IPS-18a (cell line): ENCODE measurements around the gene KLF4.

Experiments
- H3K27ac ChIP-seq: one replicate; pipeline ENCODE4 v1.5.1; 2013; ENCODE audit warnings: low read length
- H3K27me3 ChIP-seq: one replicate; pipeline ENCODE4 v1.6.1; 2013; ENCODE audit warnings: mild to moderate bottlenecking, low read length; ENCODE audit not compliant: control insufficient read depth, insufficient read depth
- H3K36me3 ChIP-seq: one replicate; pipeline ENCODE4 v1.6.1; 2013; ENCODE audit warnings: low read depth, low read length; ENCODE audit not compliant: control insufficient read depth
- H3K4me1 ChIP-seq: one replicate; pipeline ENCODE4 v1.6.1; 2013; ENCODE audit warnings: low read depth, low read length; ENCODE audit not compliant: control insufficient read depth
- H3K4me3 ChIP-seq: one replicate; pipeline ENCODE4 v1.5.1; 2013; ENCODE audit warnings: low read length
- H3K9ac ChIP-seq: one replicate; pipeline ENCODE4 v1.6.1; 2013; ENCODE audit warnings: mild to moderate bottlenecking, low read length, moderate library complexity
- H3K9me3 ChIP-seq: one replicate; pipeline ENCODE4 v1.6.1; 2013; ENCODE audit warnings: low read depth, low read length; ENCODE audit not compliant: control insufficient read depth

KLF4 gene

GRCh38 chr9:107489687-107490605 lies at the start of gene KLF4:
Gene KLF4 (minus strand): TSS chr9:107489769. CDS start chr9:107489172, 597 bp downstream.
- no peaks in the 10 kb centered on the region for H3K36me3 ChIP-seq
- peaks cover 8% of the 10 kb centered on the region for H3K4me1 ChIP-seq
- H3K9ac ChIP-seq, result peak within 1 kb of the TSS; percentile 58
- H3K27me3 ChIP-seq, result peaks cover 78% of the 10 kb centered on the region
- H3K27ac ChIP-seq, result no peak within 1 kb of the TSS
- no peaks in the 10 kb centered on the region for H3K9me3 ChIP-seq
- H3K4me3 ChIP-seq, result peak within 1 kb of the TSS; percentile 66

- H3K36me3 ChIP-seq, result no peaks in the 10 kb centered on the region
- H3K27me3 ChIP-seq, result no peaks in the 10 kb centered on the region
Measured at GRCh38 chr9:107536462-107536861, 46.9 kb upstream of the KLF4 start.

DNA sequence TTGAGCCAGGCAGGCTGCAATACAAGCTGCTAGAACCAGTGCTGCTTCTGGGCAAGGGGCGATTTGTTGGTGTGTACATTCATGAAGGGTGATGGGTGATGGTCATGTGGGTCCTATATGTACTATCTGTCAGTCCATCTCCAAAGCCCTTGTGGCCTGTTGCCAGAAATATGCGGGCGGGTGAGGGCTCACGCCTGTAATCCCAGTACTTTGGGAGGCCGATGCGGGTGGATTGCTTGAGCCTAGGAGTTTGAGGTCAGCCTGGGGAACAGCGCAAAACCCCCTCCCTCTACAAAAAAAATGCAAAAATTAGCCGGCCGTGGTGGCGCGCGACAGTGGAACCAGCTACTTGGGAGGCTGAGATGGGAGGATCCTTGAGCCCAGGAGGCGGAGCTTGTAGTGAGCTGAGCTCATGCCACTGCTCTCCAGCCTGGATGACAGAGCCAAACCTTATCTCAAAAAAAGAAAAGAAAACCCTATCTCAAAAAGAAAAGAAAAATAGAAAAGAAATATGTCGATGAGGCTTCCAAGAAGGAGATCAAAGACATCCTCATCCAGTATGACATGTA lies 45.0 kb upstream of the KLF4 start:
- Histone ChIP-seq H3K9ac (no peak overlapping the region), H3K36me3 (no peaks in the 10 kb centered on the region), H3K4me1 (peaks cover 10% of the 10 kb centered on the region), H3K4me3 (no peak overlapping the region), H3K27ac (no peak overlapping the region), H3K27me3 (no peaks in the 10 kb centered on the region), H3K9me3 (no peaks in the 10 kb centered on the region)

More at GRCh38 chr9:107536462-107536861, 46.9 kb upstream of the KLF4 start:
- H3K4me3 ChIP-seq, result no peak overlapping the region
- H3K9ac ChIP-seq, result no peak overlapping the region
- H3K4me1 ChIP-seq, result peaks cover 17% of the 10 kb centered on the region
- no peaks in the 10 kb centered on the region for H3K9me3 ChIP-seq
- no peak overlapping the region for H3K27ac ChIP-seq

- Histone ChIP-seq H3K4me1 (no peaks in the 10 kb centered on the region), H3K4me3 (no peak overlapping the region), H3K36me3 (no peaks in the 10 kb centered on the region), H3K9me3 (no peaks in the 10 kb centered on the region), H3K27ac (no peak overlapping the region), H3K9ac (no peak overlapping the region), H3K27me3 (no peaks in the 10 kb centered on the region)
Measured at GRCh38 chr9:107530679-107531078, 41.1 kb upstream of the KLF4 start.

- H3K4me3 ChIP-seq, result no peak overlapping the region
- no peak overlapping the region for H3K9ac ChIP-seq
Measured at GRCh38 chr9:107528686-107529085, 39.1 kb upstream of the KLF4 start.

GRCh38 chr9:107523539-107523938 lies 34.0 kb upstream of the KLF4 start:
- no peak overlapping the region for H3K4me3 ChIP-seq
- H3K4me1 ChIP-seq, result no peaks in the 10 kb centered on the region

More at GRCh38 chr9:107528686-107529085, 39.1 kb upstream of the KLF4 start:
- no peaks in the 10 kb centered on the region for H3K9me3 ChIP-seq
- H3K36me3 ChIP-seq, result no peaks in the 10 kb centered on the region
- H3K4me1 ChIP-seq, result no peaks in the 10 kb centered on the region
- no peaks in the 10 kb centered on the region for H3K27me3 ChIP-seq
- H3K27ac ChIP-seq, result no peak overlapping the region

GRCh38 chr9:107520186-107520585 lies 30.6 kb upstream of the KLF4 start:
- Histone ChIP-seq H3K27me3 (no peaks in the 10 kb centered on the region), H3K9me3 (no peaks in the 10 kb centered on the region), H3K4me3 (no peak overlapping the region), H3K36me3 (no peaks in the 10 kb centered on the region), H3K27ac (no peak overlapping the region), H3K4me1 (no peaks in the 10 kb centered on the region), H3K9ac (no peak overlapping the region)

More at GRCh38 chr9:107523539-107523938, 34.0 kb upstream of the KLF4 start:
- H3K9me3 ChIP-seq, result no peaks in the 10 kb centered on the region
- no peak overlapping the region for H3K27ac ChIP-seq
- no peaks in the 10 kb centered on the region for H3K27me3 ChIP-seq
- H3K9ac ChIP-seq, result no peak overlapping the region
- H3K36me3 ChIP-seq, result no peaks in the 10 kb centered on the region

DNA sequence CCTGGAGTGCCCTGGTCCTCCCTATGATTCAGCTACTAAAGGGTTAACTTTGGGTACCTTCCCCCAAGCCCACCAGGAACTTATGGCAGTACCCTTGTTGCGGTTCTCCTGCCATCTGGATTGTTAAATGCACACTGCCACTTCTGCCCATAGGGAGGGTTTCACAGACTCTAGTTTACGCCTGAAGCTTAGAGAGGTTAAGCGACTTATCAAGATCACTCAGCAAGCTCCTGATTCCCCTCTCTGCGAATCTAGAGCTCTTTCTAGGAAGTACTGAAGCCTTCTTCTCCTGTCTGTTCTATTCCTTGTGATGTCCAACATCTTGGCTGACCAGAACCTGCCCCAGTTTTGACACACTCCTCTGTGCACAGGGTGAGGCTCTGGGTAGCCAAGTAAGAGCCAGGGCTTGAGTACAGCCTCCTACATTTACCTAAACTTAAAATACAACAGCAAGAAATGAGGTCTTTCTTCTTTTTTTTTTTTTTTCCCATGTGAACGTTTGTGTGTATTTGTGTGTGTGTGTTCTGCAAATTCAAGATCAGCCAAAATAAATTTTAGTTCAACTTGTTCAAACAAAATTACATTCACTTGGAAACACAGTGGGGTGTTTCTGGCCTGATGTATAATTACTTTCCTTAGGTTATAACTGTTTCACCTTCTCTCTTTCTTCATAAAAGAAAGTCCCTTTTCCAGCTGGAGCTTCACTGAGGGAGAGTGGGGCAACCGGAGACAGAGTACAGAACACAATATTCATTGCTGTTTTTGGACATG lies 28.7 kb upstream of the KLF4 start:
- Histone ChIP-seq H3K27ac (no peak overlapping the region), H3K9me3 (no peaks in the 10 kb centered on the region), H3K4me3 (no peak overlapping the region), H3K36me3 (no peaks in the 10 kb centered on the region), H3K27me3 (no peaks in the 10 kb centered on the region), H3K4me1 (no peaks in the 10 kb centered on the region), H3K9ac (no peak overlapping the region)

GRCh38 chr9:107513464-107514100 lies 24.0 kb upstream of the KLF4 start:
- H3K4me3 ChIP-seq, result no peak overlapping the region
- no peaks in the 10 kb centered on the region for H3K4me1 ChIP-seq
- no peaks in the 10 kb centered on the region for H3K27me3 ChIP-seq
- no peak overlapping the region for H3K9ac ChIP-seq
- H3K27ac ChIP-seq, result no peak overlapping the region
- H3K9me3 ChIP-seq, result no peaks in the 10 kb centered on the region
- no peaks in the 10 kb centered on the region for H3K36me3 ChIP-seq

DNA sequence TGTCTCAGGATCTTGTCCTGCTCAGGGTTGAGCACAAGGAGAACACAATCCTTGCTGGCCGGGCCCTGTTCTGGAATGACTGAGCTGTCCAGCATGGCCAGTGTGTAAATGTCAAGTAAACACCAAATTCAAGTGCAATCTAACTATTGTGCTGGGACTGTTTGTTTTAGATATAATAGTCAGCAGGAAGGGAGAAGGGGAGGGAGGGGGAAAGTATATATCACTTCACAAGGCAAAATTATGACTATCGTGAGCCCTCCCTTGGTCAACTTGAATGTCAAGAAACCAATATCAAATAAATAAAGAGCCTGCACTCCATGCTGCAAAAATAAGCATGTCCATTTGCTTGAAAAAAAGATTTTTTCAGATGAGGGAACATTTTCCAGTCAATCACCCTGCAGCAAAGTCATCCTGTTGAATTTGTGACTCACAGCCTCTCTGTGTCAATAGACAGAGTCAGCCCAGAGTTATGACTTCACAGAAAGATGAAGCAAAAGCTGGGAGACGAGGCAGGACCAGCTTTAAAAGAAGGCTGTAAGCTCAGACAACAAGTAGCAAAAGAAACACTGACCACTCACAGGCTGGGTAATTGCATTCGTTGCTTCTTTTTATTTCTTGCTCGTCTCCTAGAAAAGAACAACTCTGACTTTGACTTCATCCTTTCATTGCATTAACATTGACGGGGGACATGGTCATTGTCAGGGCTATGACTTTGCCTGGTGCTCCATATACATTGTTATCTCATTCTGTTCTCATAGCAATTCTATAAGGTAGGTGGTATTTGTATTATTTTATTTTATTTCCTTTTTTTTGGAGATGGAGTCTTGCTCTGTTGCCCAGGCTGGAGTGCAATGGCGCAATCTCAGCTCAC lies 15.3 kb upstream of the KLF4 start:
- Histone ChIP-seq H3K4me3 (no peak overlapping the region), H3K27me3 (no peaks in the 10 kb centered on the region), H3K9me3 (no peaks in the 10 kb centered on the region), H3K9ac (no peak overlapping the region), H3K4me1 (no peaks in the 10 kb centered on the region), H3K27ac (no peak overlapping the region), H3K36me3 (no peaks in the 10 kb centered on the region)
